Measurements from ENCODE around the gene WDR7. TPM values are rescaled to one million over a fixed set of nuclear protein-coding genes. Genes with fewer than 3 reads are reported as not detected.

Gene WDR7
- total and polyA plus RNA-seq, 2 experiments from 2014 or later = 7.0 to 14.8 TPM

- no peak for TF ChIP-seq ZNF331 (CRISPR knock-in tag; IDR thresholded peaks at IDR 0.05; ENCODE audit: low read depth)
- TF ChIP-seq ETS1 (IDR thresholded peaks at IDR 0.05) = no peak
- TF ChIP-seq CREB1 (CRISPR knock-in tag; IDR thresholded peaks at IDR 0.05; ENCODE audit: low read depth) = no peak
- no peak for TF ChIP-seq EZH2phosphoT487 (IDR thresholded peaks at IDR 0.05; ENCODE audit: unreplicated experiment)
- no peak for TF ChIP-seq JUNB (IDR thresholded peaks at IDR 0.05; ENCODE audit: unreplicated experiment)
- no peak for TF ChIP-seq NANOG (IDR thresholded peaks at IDR 0.05; ENCODE audit: borderline replicate concordance)
- TF ChIP-seq CTCF (conservative IDR thresholded peaks at IDR 0.05; ENCODE audit: low read depth in 2 of 2) = no peak
- TF ChIP-seq ZNF114 (CRISPR knock-in tag; IDR thresholded peaks at IDR 0.05) = no peak
- TF ChIP-seq STAT1 (IDR thresholded peaks at IDR 0.05; ENCODE audit: unreplicated experiment) = no peak
- no peak for TF ChIP-seq ZNF462 (CRISPR knock-in tag; IDR thresholded peaks at IDR 0.05)
- no peak for TF ChIP-seq REST (IDR thresholded peaks at IDR 0.05; ENCODE audit: unreplicated experiment)
- no peak for TF ChIP-seq POLR2AphosphoS5 (IDR thresholded peaks at IDR 0.05; ENCODE audit: low read depth)
- Mint-ChIP-seq H3K4me1 (peaks cover 3% of the 10 kb centered on the region; the same call in 1 of the 3 replicates), H3K27ac (no peak overlapping the region), H3K4me3 (no peak overlapping the region), H3K9me3 (no peaks in the 10 kb centered on the region), H3K27me3 (ENCODE audit: insufficient read depth, low read depth, poor library complexity) (peaks cover 4% of the 10 kb centered on the region), H3K36me3 (ENCODE audit: low read depth) (no peaks in the 10 kb centered on the region)
- H3K36me3 ChIP-seq (ENCODE audit: insufficient read depth) = no peaks in the 10 kb centered on the region
- H4K20me1 ChIP-seq (replicated peaks; ENCODE audit: insufficient read depth) = no peaks in the 10 kb centered on the region
- H3K79me2 ChIP-seq (replicated peaks; ENCODE audit: insufficient read depth) = no peaks in the 10 kb centered on the region
- H3K4me3 ChIP-seq = no peak overlapping the region
- H3K27ac ChIP-seq (ENCODE audit: low read depth) = no peak overlapping the region
- no peak for ATAC-seq
- H3K4me1 ChIP-seq (ENCODE audit: insufficient read depth) = no peaks in the 10 kb centered on the region
- DNase-seq (ENCODE audit: low spot score) = no peak
- no peak overlapping the region for H3K4me2 ChIP-seq
- no peaks in the 10 kb centered on the region for H3K9me2 ChIP-seq (ENCODE audit: insufficient read depth)
- no peak overlapping the region for H2AFZ ChIP-seq
- no peaks in the 10 kb centered on the region for H3K27me3 ChIP-seq (ENCODE audit: insufficient read depth)
- H3F3A ChIP-seq (replicated peaks; ENCODE audit: low read depth) = no peaks in the 10 kb centered on the region
Measured at GRCh38 chr18:57023275-57023882, 372.2 kb downstream of the WDR7 start.
